Erythroblast (primary cell): ENCODE results near the gene RB1.
"Not testable (repeated sequence)": the region's sequence is repeated elsewhere in the genome, so short reads cannot be mapped to it uniquely, and the experiment has no call there.

Experiments
- DNase-seq, 2 experiments: peaks; one replicate each; lab custom pipeline; 2025; lab: John Stamatoyannopoulos, UW
- GATA1 ChIP-seq: IDR thresholded peaks from 2 replicates; pipeline ENCODE4 v1.6.1; 2011; ENCODE audit warnings: low read depth, mild to moderate bottlenecking, control low read depth, low read length, moderate library complexity
- POLR2A ChIP-seq: IDR thresholded peaks from 2 replicates; pipeline ENCODE4 v1.6.1; 2011; ENCODE audit warnings: mild to moderate bottlenecking, low read length

Gene RB1

DNA sequence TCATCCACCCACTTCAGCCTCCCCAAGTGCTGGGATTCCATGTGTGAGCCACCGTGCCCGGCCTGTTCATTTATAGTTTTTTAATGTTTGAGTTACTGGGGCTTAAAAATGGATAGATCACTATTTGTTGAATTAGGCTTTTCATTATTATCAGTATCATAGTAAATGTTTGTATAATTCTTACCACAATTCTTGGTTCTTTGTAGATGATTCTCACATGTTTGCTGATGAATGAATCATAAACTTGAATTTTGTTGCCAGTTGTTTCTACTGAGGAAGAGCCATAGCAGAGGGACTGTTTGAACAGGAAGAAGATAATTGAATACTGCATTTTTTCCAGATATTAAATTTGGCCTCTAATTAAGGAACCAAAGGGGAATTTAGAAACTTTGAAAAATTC, 112.0 kb downstream of the RB1 start:
- no peak for DNase-seq
- TF ChIP-seq POLR2A (no peak), GATA1 (no peak)

DNA sequence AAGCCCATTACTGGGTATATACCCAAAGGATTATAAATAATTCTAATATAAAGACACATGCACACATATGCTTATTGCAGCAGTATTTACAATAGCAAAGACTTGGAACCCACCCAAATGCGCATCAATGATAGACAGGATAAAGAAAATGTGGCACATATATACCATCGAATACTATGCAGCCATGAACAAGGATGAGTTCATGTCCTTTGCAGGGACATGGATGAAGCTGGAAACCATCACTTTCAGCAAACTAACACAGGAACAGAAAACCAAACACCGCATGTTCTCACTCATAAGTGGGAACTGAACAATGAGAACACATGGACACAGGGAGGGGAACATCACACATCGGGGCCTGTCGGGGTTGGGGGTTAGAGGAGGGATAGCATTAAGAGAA, 118.5 kb downstream of the RB1 start:
- DNase-seq = not testable (repeated sequence)

DNA sequence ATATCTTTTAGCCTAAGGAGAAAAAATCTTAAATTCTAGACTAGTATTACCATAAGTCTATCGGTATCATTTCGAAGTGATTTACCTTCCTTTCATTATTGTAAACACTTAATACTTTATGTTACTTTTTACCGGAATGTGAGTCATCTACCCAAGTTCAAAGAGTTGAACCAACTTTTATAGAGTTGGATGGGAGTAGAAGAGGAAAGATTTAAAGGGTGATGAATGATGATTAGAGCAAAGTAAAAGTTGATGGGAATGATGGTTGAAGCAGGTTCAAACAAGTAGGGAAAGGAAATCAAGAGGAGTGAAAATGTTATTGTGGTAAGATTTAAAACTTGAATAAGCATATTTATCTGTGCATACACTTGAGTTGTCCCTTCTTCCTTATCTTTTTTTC, 120.7 kb downstream of the RB1 start:
- DNase-seq = no peak
- TF ChIP-seq POLR2A (no peak), GATA1 (no peak)

DNA sequence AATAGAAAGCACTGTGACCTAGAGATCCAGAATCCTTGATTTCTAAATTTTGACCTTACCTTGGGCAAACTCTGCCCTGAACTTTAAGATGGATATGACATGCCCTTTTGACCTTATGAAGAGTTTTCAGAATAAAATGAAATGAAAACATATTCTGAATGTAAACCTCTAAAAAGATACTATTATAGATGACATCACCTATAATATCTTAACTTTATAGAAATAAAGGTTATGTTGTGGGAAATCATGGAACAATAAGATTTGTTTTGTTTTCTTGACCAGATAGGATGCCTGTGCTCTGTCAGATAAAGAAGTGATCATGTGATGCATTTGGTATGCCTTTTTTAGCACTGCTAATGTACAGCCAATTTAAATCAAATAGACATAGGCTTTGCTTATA, 122.5 kb downstream of the RB1 start:
- TF ChIP-seq POLR2A = no peak
- TF ChIP-seq GATA1 = no peak

DNA sequence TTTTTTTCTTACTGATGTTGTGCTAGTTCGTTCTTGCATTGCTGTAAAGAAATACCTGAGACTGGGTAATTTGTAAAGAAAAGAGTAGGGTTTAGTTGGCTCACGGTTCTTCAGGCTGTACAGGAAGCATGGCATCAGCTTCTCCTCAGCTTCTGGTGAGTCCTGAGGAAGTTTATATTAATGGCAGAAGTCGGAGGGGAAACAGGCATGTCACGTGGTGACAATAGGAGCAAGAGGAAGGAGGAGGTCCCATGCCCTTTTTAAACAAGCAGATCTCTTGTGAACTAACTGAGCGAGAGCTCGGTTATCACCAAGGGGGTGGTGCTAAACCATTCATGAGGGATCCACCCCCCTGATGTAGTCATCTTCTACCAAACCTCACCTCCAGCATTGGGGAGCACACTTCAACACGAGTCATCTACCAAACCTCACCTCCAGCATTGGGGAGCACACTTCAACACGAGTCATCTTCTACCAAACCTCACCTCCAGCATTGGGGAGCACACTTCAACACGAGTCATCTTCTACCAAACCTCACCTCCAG, 123.3 kb downstream of the RB1 start:
- not testable (repeated sequence) for DNase-seq

More for the DNA sequence above, 122.5 kb downstream of the RB1 start:
- DNase-seq = no peak

DNA sequence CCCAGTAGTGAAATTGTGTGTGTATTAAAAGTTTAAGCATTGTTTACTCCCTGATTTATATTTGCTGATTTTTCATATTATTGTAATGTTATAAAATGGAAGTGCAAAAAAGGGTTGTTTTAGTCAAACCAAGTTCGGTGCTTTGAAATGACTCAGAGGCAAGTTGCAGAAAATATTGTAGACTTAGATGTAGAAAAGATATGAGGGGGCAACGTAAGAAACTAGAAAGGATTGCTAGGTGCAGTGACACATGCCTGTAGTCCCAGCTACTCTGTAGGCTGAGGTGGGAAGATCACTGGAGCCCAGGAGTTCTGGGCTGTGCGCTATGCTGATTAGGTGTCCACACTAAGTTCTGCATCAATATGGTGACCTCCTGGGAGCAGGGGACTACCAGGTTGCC, 125.5 kb downstream of the RB1 start:
- no peak for TF ChIP-seq POLR2A
- TF ChIP-seq GATA1 = no peak
- DNase-seq = no peak

DNA sequence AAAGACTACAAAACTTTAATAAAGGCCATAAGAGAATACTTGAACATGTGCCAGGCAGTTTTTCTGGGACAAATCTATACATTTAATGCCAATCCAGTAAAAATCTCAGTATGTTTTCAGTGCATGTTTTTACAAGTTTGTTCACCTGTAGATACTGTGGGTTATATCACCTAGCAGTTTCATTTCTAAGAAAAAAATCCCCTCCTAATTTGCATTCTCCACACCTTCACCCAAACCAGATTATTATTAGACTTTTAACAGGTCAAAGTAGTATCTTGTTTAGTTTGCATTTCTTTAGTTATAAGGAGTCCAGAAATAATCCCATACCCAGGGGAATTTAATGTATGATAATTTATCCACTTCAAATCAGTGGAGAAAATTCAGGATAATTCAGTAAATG, 126.3 kb downstream of the RB1 start:
- no peak for DNase-seq
- TF ChIP-seq GATA1 = no peak
- TF ChIP-seq POLR2A = no peak

DNA sequence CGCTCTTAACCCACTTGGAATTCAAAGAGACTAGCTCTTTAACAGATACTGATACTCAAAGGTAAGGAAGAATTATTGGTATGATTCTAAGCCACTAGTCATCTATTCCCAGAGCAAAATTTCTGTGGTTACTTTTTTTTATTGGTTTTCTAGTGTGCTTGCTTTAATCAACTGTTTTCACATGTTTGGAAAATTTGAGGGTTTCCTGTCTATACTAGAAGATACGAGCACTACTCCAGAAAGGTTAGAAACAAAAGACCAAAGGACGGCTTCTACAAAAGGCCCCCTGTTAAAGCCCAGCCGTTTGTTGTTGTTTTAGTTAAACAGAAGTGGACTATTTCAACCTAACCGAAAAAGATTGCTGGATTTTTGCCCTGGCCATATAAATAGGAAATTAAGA, 127.9 kb downstream of the RB1 start:
- no peak for TF ChIP-seq GATA1
- no peak for DNase-seq

DNA sequence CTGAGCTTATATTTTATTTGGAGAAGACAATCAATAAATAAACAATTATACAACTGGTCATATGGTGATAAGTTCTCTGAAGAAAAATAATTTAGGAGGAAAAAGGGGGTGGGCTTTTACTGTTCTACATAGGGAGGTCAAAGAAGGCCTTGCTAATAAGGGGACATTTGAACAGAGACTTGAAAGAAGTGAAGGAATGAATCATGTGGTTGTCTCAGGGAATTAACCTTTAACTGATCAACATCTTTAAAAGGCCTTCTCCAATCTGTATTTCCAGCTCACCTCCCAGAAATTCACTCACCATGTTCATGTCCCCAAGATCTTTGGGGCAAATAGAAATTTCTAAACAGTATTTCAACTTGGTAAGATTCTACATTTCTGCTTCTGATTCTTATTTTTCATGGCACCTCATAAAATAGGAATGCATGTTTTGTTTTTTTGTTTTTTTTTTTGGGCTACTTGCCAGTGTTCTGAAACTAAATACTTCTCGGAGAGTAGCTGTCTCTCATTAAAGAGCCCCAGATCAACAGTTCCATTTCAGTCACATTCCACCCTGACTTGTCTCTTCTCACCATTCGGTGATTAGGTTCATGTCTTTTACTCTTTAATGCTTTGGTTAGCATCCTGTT, 128.6 kb downstream of the RB1 start:
- TF ChIP-seq POLR2A (no peak), GATA1 (no peak)
- no peak for DNase-seq

DNA sequence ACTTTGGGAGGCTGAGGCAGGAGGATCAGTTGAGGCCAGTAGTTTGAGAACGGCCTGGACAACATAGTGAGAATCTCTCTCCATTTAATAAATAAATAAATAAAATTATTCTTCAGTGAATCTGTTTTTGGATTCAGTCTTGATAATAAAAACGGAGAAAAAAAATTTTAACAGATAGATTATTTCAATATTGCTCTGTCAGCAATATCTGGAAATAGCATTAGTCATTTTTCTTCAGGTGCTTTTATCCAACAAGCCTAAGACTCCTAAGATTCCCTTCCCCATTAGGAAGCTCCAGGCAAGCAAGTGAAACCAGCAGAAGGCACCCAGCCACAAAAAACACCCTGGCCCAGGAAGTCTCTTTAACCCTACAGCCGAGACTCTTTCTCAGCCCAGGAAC, 130.6 kb downstream of the RB1 start:
- TF ChIP-seq POLR2A (no peak), GATA1 (no peak)

DNA sequence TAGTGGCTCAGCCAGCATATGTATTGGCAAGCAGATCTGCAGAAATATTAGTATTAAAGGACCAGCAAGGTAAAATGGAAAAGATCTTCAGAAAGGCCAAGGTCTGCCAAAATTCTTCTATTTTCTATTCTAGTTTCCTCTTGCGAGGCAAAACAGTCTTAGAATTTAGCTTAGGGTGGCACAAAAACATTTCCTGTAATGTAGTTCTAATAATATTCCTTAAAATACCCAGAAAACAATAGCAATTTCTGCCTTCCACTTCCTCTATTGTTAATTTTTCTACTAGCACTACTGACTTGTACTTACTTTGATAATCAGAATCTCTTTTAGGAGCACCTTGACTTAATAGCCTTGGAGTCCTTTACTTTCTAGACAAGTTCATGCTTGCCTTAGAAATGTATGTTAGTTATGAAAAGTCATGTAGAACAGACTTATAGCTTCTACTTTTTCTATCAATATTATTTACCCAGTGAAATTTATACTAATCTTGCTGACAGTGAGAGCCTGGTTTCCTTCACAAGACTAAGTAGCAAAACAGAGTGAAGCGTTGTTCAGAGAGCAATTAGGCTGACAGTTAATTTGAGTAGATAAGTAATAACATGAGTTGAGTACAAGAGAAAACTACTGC, 133.2 kb downstream of the RB1 start:
- TF ChIP-seq GATA1 = no peak
- no peak for TF ChIP-seq POLR2A
- DNase-seq = no peak

More for the DNA sequence above, 130.6 kb downstream of the RB1 start:
- no peak for DNase-seq

DNA sequence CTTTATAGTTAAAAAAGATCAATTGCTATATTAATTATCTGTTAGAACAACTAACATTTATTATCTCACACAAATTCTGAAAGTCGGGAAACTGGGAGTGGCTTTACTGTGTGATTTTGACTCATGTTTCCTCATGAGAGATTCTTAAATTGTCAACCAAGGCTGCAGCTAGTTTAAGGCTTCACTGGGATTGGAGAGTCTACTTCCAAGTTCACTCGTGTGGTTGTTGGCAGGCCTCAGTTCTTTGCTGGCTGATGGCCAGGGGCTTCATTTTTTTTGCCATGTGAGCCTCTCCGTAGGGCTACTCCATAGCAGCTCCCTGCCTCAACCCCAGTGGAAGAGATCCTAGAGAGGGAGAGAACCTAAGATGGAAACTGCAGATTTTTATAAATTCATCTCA, 133.8 kb downstream of the RB1 start:
- no peak for DNase-seq
- TF ChIP-seq GATA1 = no peak

DNA sequence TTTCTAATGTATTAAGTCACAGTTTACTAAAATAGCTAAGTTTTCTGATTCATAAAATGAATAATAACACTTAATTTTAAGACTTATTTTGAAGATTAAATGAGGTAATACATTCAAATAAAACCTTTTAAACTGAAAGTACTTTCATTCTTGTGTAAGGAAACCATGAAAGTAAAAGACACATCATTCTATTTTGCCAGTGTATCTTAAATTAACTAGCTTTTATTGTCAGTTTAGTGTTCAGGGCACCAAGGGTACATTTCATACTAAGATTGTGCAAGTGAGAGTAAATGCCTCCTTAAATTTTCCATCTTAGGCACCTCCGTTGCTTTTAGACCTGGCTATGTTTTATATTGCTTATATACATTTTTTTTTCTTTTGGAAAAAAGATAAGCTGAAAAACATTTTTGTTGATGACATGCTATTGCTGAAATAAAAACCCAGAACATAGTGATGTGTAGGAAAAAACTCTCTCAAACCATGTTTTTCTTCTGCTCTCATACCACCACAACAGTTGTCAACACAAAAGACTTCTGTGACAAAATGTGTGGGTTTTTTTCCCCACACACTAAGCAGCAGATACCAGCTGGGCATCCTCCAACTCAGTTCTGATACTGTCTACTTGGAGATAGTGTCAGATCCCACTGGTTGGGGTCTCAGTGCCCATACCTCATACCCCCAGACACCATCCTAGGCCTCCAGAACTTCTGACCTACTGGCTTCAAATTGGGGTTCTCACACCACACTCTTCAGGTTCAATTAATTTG, 140.1 kb downstream of the RB1 start:
- no peak for DNase-seq
- no peak for TF ChIP-seq GATA1
- TF ChIP-seq POLR2A = no peak

DNA sequence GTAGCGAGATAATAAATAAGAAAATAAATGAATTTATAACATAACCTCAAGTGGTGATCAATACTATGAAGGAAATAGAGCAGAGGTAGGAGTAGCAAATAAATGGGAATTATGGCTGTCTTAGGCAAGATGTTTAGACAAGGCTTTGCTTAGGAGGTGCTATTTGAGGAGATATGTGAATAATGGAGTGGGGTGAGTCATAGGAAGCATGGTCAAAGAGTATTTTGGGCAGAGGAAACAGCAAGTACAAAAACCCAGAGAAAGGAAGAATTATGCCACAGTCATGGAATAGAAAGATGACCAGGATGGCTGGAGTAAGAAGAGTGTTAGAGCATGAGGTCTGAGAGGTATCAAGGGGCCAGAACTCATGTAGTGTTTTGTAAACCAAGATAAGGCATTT, 142.9 kb downstream of the RB1 start:
- TF ChIP-seq POLR2A = no peak
- no peak for TF ChIP-seq GATA1

More for the DNA sequence above, 142.9 kb downstream of the RB1 start:
- no peak for DNase-seq
